NCI-H2081 treated with DMSO at 0.1 percent for 48 hours (cell line): ENCODE measurements around the gene VEGFD.

ENCODE experiments used
- DNase-seq: peaks from one replicate; lab custom pipeline; 2025; lab: John Stamatoyannopoulos, UW

Gene VEGFD

GRCh38 chrX:15384304-15384703, at the start of gene VEGFD:
Gene VEGFD (minus strand): TSS chrX:15384413. CDS start chrX:15383946, 467 bp downstream.
- no peak for DNase-seq

- DNase-seq: no peak
These were observed 46.4 kb upstream of the VEGFD start for GRCh38 chrX:15430584-15430983.

GRCh38 chrX:15430076-15430475, 45.9 kb upstream of the VEGFD start:
- DNase-seq: no peak

GRCh38 chrX:15425024-15425423, 40.8 kb upstream of the VEGFD start:
- DNase-seq: no peak

- DNase-seq: no peak
These were observed 34.5 kb upstream of the VEGFD start for GRCh38 chrX:15418707-15419181.

GRCh38 chrX:15418041-15418706, 34.0 kb upstream of the VEGFD start:
- no peak for DNase-seq

- DNase-seq: no peak
These were observed 32.1 kb upstream of the VEGFD start for GRCh38 chrX:15416133-15416993.

- no peak for DNase-seq
These were observed 28.9 kb upstream of the VEGFD start for GRCh38 chrX:15413101-15413500.

GRCh38 chrX:15410947-15411346, 26.7 kb upstream of the VEGFD start:
- DNase-seq: no peak

GRCh38 chrX:15410430-15410829, 26.2 kb upstream of the VEGFD start:
- no peak for DNase-seq

- no peak for DNase-seq
These were observed 21.6 kb upstream of the VEGFD start for GRCh38 chrX:15405846-15406245.

- no peak for DNase-seq
These were observed 20.3 kb upstream of the VEGFD start for GRCh38 chrX:15404401-15405096.

GRCh38 chrX:15401378-15401777, 17.2 kb upstream of the VEGFD start:
- no peak for DNase-seq

- no peak for DNase-seq
These were observed 15.8 kb upstream of the VEGFD start for GRCh38 chrX:15399962-15400391.

- no peak for DNase-seq
These were observed 14.7 kb upstream of the VEGFD start for GRCh38 chrX:15398874-15399273.

- DNase-seq: no peak
These were observed 11.6 kb upstream of the VEGFD start for GRCh38 chrX:15395789-15396188.

GRCh38 chrX:15391850-15392249, 7.6 kb upstream of the VEGFD start:
- no peak for DNase-seq

GRCh38 chrX:15382813-15383212, 1.4 kb downstream of the VEGFD start:
- DNase-seq: no peak

- DNase-seq: no peak
These were observed 7.3 kb downstream of the VEGFD start for GRCh38 chrX:15376956-15377355.

GRCh38 chrX:15373976-15374375, 10.2 kb downstream of the VEGFD start:
- DNase-seq: no peak

GRCh38 chrX:15366506-15367352, 17.5 kb downstream of the VEGFD start:
- no peak for DNase-seq

- DNase-seq: no peak
These were observed 24.5 kb downstream of the VEGFD start for GRCh38 chrX:15359701-15360100.
